ENCODE data around the gene ALDH16A1. TPM values are rescaled to one million over a fixed set of nuclear protein-coding genes. Genes with fewer than 3 reads are reported as not detected.

ALDH16A1 gene
- total and polyA plus RNA-seq, 2 donors (not counting 3 experiments of a cell fraction or from before 2014, with no cell fraction given), result 27.6 to 33.2 TPM

- Histone ChIP-seq H3K9ac (replicated peaks; ENCODE audit: extremely low read depth, insufficient read depth, low read length) (no peak overlapping the region), H2AFZ (ENCODE audit: low read depth, low read length) (no peak overlapping the region), H3K79me2 (ENCODE audit: control insufficient read depth, insufficient read depth, low read length) (no peaks in the 10 kb centered on the region), H3K27me3 (ENCODE audit: control insufficient read depth in 2 of 2, insufficient read depth in 2 of 2, low read length in 2 of 2) (peaks cover 73 to 75% of the 10 kb centered on the region in 2 experiments), H3K27ac (ENCODE audit: insufficient read depth, low read depth, low read length) (no peak overlapping the region), H3K4me3 (replicated peaks in 1 of 3; ENCODE audit: insufficient read depth in 1 of 3, low read depth in 1 of 3, low read length in 3 of 3) (no peak overlapping the region), H3K9me1 (replicated peaks; ENCODE audit: control insufficient read depth, extremely low read depth, insufficient read depth, low read length) (no peaks in the 10 kb centered on the region), H3K4me1 (ENCODE audit: control insufficient read depth, extremely low read depth, insufficient read depth, low read length) (peaks cover 3% of the 10 kb centered on the region), H3K9me3 (replicated peaks; ENCODE audit: control insufficient read depth, insufficient read depth, low read length) (no peaks in the 10 kb centered on the region), H3K4me2 (ENCODE audit: insufficient read depth, low read length) (no peak overlapping the region), H3K36me3 (ENCODE audit: control insufficient read depth in 2 of 2, extremely low read depth in 1 of 2, insufficient read depth in 2 of 2, low read length in 2 of 2) (no peaks in the 10 kb centered on the region), H4K20me1 (replicated peaks; ENCODE audit: control insufficient read depth, extremely low read depth, insufficient read depth, low read length) (no peaks in the 10 kb centered on the region)
- POLR2A ChIA-PET, result no interaction called here
- no TSS peak for BruUV-seq (replicated peaks)
- dilution Hi-C loops (cut with MboI; ENCODE audit: extremely low pct_ligation_motif_present, low sequenced_read_pairs), result no loop called here
- DNase-seq (ENCODE audit: low read depth, low spot score), result no peak
- CTCF ChIA-PET, result no interaction called here
- intact Hi-C loops (cut with micrococcal nuclease), result no loop called here
- TF ChIP-seq JUN (IDR thresholded peaks at IDR 0.05; ENCODE audit: borderline replicate concordance, insufficient read depth, insufficient read length, low read depth) (no peak), EZH2 (IDR thresholded peaks at IDR 0.05; ENCODE audit: borderline replicate concordance, low read depth, low read length, severe bottlenecking) (no peak), GATA2 (IDR thresholded peaks at IDR 0.05; ENCODE audit: insufficient read depth, insufficient read length, low read depth, low read length) (no peak), POLR2AphosphoS5 (IDR thresholded peaks at IDR 0.05; ENCODE audit: insufficient read depth, low read depth, low read length) (no peak), FOS (IDR thresholded peaks at IDR 0.05; ENCODE audit: borderline replicate concordance, insufficient read depth, low read length) (no peak), POLR2A (IDR thresholded peaks at IDR 0.05; ENCODE audit: low read depth, low read length) (no peak), MYC (IDR thresholded peaks at IDR 0.05; ENCODE audit: low read depth, low read length) (no peak)
- TF ChIP-seq, protein P1, sequence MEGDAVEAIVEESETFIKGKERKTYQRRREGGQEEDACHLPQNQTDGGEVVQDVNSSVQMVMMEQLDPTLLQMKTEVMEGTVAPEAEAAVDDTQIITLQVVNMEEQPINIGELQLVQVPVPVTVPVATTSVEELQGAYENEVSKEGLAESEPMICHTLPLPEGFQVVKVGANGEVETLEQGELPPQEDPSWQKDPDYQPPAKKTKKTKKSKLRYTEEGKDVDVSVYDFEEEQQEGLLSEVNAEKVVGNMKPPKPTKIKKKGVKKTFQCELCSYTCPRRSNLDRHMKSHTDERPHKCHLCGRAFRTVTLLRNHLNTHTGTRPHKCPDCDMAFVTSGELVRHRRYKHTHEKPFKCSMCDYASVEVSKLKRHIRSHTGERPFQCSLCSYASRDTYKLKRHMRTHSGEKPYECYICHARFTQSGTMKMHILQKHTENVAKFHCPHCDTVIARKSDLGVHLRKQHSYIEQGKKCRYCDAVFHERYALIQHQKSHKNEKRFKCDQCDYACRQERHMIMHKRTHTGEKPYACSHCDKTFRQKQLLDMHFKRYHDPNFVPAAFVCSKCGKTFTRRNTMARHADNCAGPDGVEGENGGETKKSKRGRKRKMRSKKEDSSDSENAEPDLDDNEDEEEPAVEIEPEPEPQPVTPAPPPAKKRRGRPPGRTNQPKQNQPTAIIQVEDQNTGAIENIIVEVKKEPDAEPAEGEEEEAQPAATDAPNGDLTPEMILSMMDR (IDR thresholded peaks at IDR 0.05; ENCODE audit: extremely low read depth in 1 of 2, insufficient read depth in 1 of 2, low read depth in 1 of 2, low read length in 2 of 2), result no peak
- TF ChIP-seq, protein P2, sequence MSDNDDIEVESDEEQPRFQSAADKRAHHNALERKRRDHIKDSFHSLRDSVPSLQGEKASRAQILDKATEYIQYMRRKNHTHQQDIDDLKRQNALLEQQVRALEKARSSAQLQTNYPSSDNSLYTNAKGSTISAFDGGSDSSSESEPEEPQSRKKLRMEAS (IDR thresholded peaks at IDR 0.05; ENCODE audit: insufficient read depth, insufficient read length), result no peak
- peak; percentile 15 for FAIRE-seq
Observed at GRCh38 chr19:49433240-49433901, 19.7 kb upstream of the ALDH16A1 start.
